SK-N-SH treated with all-trans-retinoic acid at 6 μM for 48 hours (cell line): ENCODE data around the gene AGBL3.

ENCODE experiments used
- ATAC-seq: fragments of 200-7000 bp; cut with Tn5 transposase; 3 replicates; pipeline ENCODE4 v1.9.1; 2020; ENCODE audit warnings: mild to moderate bottlenecking, moderate library complexity
- ARNTL ChIP-seq: fragments of 450-650 bp; formaldehyde crosslinking; IDR thresholded peaks from 2 replicates; pipeline ENCODE4 v1.5.0; 2020; ENCODE audit warnings: low read depth, mild to moderate bottlenecking, moderate library complexity, borderline replicate concordance
- BACH2 ChIP-seq: fragments of 250-450 bp; sonication (Bioruptor Pico); IDR thresholded peaks from 2 replicates; pipeline ENCODE4 v1.9.0; 2021; ENCODE audit warnings: mild to moderate bottlenecking, borderline replicate concordance
- CREB5 ChIP-seq: fragments of 250-450 bp; sonication (Bioruptor Pico); IDR thresholded peaks from 2 replicates; pipeline ENCODE4 v1.5.1; 2020; ENCODE audit warnings: low read depth, mild to moderate bottlenecking, moderate library complexity
- CSDC2 ChIP-seq: fragments of 250-450 bp; sonication (Bioruptor Pico); IDR thresholded peaks from 2 replicates; pipeline ENCODE4 v1.5.0; 2020; ENCODE audit warnings: mild to moderate bottlenecking, moderate library complexity
- CSRNP3 ChIP-seq: fragments of 250-450 bp; sonication (Bioruptor Pico); IDR thresholded peaks from 2 replicates; pipeline ENCODE4 v1.5.1; 2021; ENCODE audit warnings: mild to moderate bottlenecking, moderate library complexity
- GLIS3 ChIP-seq: fragments of 250-450 bp; sonication (Bioruptor Pico); IDR thresholded peaks from 2 replicates; pipeline ENCODE4 v1.5.0; 2020; ENCODE audit warnings: mild to moderate bottlenecking, moderate library complexity
- ISL1 ChIP-seq: fragments of 250-450 bp; sonication (Bioruptor Pico); IDR thresholded peaks from 2 replicates; pipeline ENCODE4 v2.1.2; 2022; ENCODE audit warnings: mild to moderate bottlenecking, moderate library complexity
- OSR1 ChIP-seq: fragments of 250-450 bp; sonication (Bioruptor Pico); IDR thresholded peaks from 2 replicates; pipeline ENCODE4 v1.8.0; 2022; ENCODE audit warnings: moderate library complexity, mild to moderate bottlenecking, inconsistent platforms
- PATZ1 ChIP-seq: fragments of 250-450 bp; sonication (Bioruptor Pico); IDR thresholded peaks from 2 replicates; pipeline ENCODE4 v1.8.0; 2020; ENCODE audit warnings: mild to moderate bottlenecking, moderate library complexity, borderline replicate concordance
- POU6F1 ChIP-seq: fragments of 250-450 bp; sonication (Bioruptor Pico); IDR thresholded peaks from 2 replicates; pipeline ENCODE4 v1.8.0; 2021; ENCODE audit warnings: low read depth, mild to moderate bottlenecking, moderate library complexity, borderline replicate concordance
- PPARA ChIP-seq: fragments of 250-450 bp; sonication (Bioruptor Pico); IDR thresholded peaks from 2 replicates; pipeline ENCODE4 v1.5.0; 2020; ENCODE audit warnings: mild to moderate bottlenecking, borderline replicate concordance
- RARB ChIP-seq: fragments of 250-450 bp; sonication (Bioruptor Pico); IDR thresholded peaks from 2 replicates; pipeline ENCODE4 v1.8.0; 2021; ENCODE audit warnings: mild to moderate bottlenecking, moderate library complexity
- SNAI2 ChIP-seq: fragments of 250-450 bp; sonication (Bioruptor Pico); IDR thresholded peaks from 2 replicates; pipeline ENCODE4 v1.5.0; 2020; ENCODE audit warnings: mild to moderate bottlenecking, moderate library complexity
- TCF4 ChIP-seq: fragments of 250-450 bp; sonication (Bioruptor Pico); IDR thresholded peaks from 2 replicates; pipeline ENCODE4 v1.8.0; 2021; ENCODE audit warnings: mild to moderate bottlenecking, moderate library complexity, borderline replicate concordance
- TOX ChIP-seq: fragments of 250-450 bp; sonication (Bioruptor Pico); IDR thresholded peaks from 2 replicates; pipeline ENCODE4 v1.8.0; 2021; ENCODE audit warnings: mild to moderate bottlenecking, moderate library complexity, borderline replicate concordance
- TSHZ2 ChIP-seq: fragments of 250-450 bp; sonication (Bioruptor Pico); IDR thresholded peaks from 2 replicates; pipeline ENCODE4 v1.5.0; 2020; ENCODE audit warnings: mild to moderate bottlenecking, moderate library complexity
- ZC3H10 ChIP-seq: fragments of 250-450 bp; sonication (Bioruptor Pico); IDR thresholded peaks from 2 replicates; pipeline ENCODE4 v1.5.1; 2021; ENCODE audit warnings: mild to moderate bottlenecking, moderate library complexity
- ZFP3 ChIP-seq: fragments of 250-450 bp; sonication (Bioruptor Pico); IDR thresholded peaks from 2 replicates; pipeline ENCODE4 v1.5.0; 2020; ENCODE audit warnings: mild to moderate bottlenecking, moderate library complexity
- ZFP30 ChIP-seq: fragments of 450-650 bp; formaldehyde crosslinking; IDR thresholded peaks from 2 replicates; pipeline ENCODE4 v1.5.0; 2022; ENCODE audit warnings: mild to moderate bottlenecking, moderate library complexity
- ZNF565 ChIP-seq: fragments of 450-650 bp; formaldehyde crosslinking; conservative IDR thresholded peaks from 2 replicates; pipeline ENCODE4 v1.5.0; 2020; ENCODE audit warnings: low read depth, mild to moderate bottlenecking, moderate library complexity
- ZNF70 ChIP-seq: fragments of 450-650 bp; formaldehyde crosslinking; IDR thresholded peaks from 2 replicates; pipeline ENCODE4 v1.5.0; 2020; ENCODE audit warnings: mild to moderate bottlenecking, moderate library complexity
- ZNF8 ChIP-seq: fragments of 450-650 bp; formaldehyde crosslinking; IDR thresholded peaks from 2 replicates; pipeline ENCODE4 v1.5.0; 2020; ENCODE audit warnings: mild to moderate bottlenecking, moderate library complexity

The AGBL3 gene

GRCh38 chr7:135151132-135151531 lies 164.8 kb downstream of the AGBL3 start:
- TF ChIP-seq ZFP30 (CRISPR knock-in tag): no peak
- TF ChIP-seq SNAI2 (CRISPR knock-in tag): no peak
- TF ChIP-seq CSRNP3 (CRISPR knock-in tag): no peak
- TF ChIP-seq ZNF8 (CRISPR knock-in tag): no peak
- TF ChIP-seq RARB (CRISPR knock-in tag): no peak
- TF ChIP-seq ISL1 (CRISPR knock-in tag): no peak
- TF ChIP-seq CSDC2 (CRISPR knock-in tag): no peak
- ATAC-seq: no peak

GRCh38 chr7:135151533-135151932 lies 165.2 kb downstream of the AGBL3 start:
- ATAC-seq: no peak
- no peak for TF ChIP-seq SNAI2 (CRISPR knock-in tag)
- no peak for TF ChIP-seq ZC3H10 (CRISPR knock-in tag)
- TF ChIP-seq GLIS3 (CRISPR knock-in tag): no peak
- TF ChIP-seq TCF4: no peak
- no peak for TF ChIP-seq ARNTL (CRISPR knock-in tag)
- no peak for TF ChIP-seq RARB (CRISPR knock-in tag)
- no peak for TF ChIP-seq PPARA
- TF ChIP-seq TSHZ2: no peak
- no peak for TF ChIP-seq POU6F1 (CRISPR knock-in tag)
- no peak for TF ChIP-seq ZFP30 (CRISPR knock-in tag)
- no peak for TF ChIP-seq ZNF70

- ATAC-seq: no peak
- no peak for TF ChIP-seq ZFP3 (CRISPR knock-in tag)
- TF ChIP-seq ZNF8 (CRISPR knock-in tag): no peak
- no peak for TF ChIP-seq OSR1 (CRISPR knock-in tag)
- TF ChIP-seq ZNF70: no peak
- TF ChIP-seq ZNF565 (CRISPR knock-in tag): no peak
- TF ChIP-seq TOX (CRISPR knock-in tag): no peak
- TF ChIP-seq ZFP30 (CRISPR knock-in tag): no peak
These were observed 166.1 kb downstream of the AGBL3 start for GRCh38 chr7:135152442-135152841.

GRCh38 chr7:135154734-135155133 lies 168.4 kb downstream of the AGBL3 start:
- TF ChIP-seq TCF4 (no peak), ZFP3 (CRISPR knock-in tag) (no peak), BACH2 (no peak), POU6F1 (CRISPR knock-in tag) (no peak), OSR1 (CRISPR knock-in tag) (no peak), PATZ1 (CRISPR knock-in tag) (no peak), CSRNP3 (CRISPR knock-in tag) (no peak), GLIS3 (CRISPR knock-in tag) (no peak), CREB5 (CRISPR knock-in tag) (no peak), ZC3H10 (CRISPR knock-in tag) (no peak)

More at GRCh38 chr7:135154734-135155133, 168.4 kb downstream of the AGBL3 start:
- ATAC-seq: no peak
